Neural crest cell (in vitro differentiated cells): ENCODE data around the gene PWP2. TPM values are rescaled to one million over a fixed set of nuclear protein-coding genes. Genes with fewer than 3 reads are reported as not detected.
"Not testable (repeated sequence)": the region's sequence is repeated elsewhere in the genome, so short reads cannot be mapped to it uniquely, and the experiment has no call there.

Experiments used
- DNase-seq: peaks from one replicate; pipeline ENCODE4 v3.0.0; 2021; ENCODE audit warnings: low read depth, mixed read lengths, low spot score
- H3K27ac Mint-ChIP-seq: one replicate; pipeline ENCODE4 v1.8.0; 2021; ENCODE audit warnings: mild to moderate bottlenecking, mixed read lengths; ENCODE audit not compliant: unreplicated experiment
- H3K27me3 Mint-ChIP-seq: 2 replicates; pipeline ENCODE4 v1.8.0; 2021; ENCODE audit warnings: low read depth, mild to moderate bottlenecking, mixed read lengths
- H3K36me3 Mint-ChIP-seq: 2 replicates; pipeline ENCODE4 v1.8.0; 2021; ENCODE audit warnings: low read depth, mild to moderate bottlenecking, mixed read lengths
- H3K4me1 Mint-ChIP-seq: 2 replicates; pipeline ENCODE4 v1.8.0; 2021; ENCODE audit warnings: mixed read lengths
- H3K4me3 Mint-ChIP-seq: one replicate; pipeline ENCODE4 v1.8.0; 2021; ENCODE audit warnings: mild to moderate bottlenecking, mixed read lengths
- H3K9me3 Mint-ChIP-seq: 2 replicates; pipeline ENCODE4 v1.8.0; 2021; ENCODE audit warnings: mixed read lengths
- total RNA-seq: library from RNA; stranded (reverse); gene quantifications from 2 replicates; pipeline ENCODE4 v1.2.1, GENCODE V29; 2021

Gene PWP2
- total RNA-seq, 1 donor from 2014 or later: 4.0 TPM

DNA sequence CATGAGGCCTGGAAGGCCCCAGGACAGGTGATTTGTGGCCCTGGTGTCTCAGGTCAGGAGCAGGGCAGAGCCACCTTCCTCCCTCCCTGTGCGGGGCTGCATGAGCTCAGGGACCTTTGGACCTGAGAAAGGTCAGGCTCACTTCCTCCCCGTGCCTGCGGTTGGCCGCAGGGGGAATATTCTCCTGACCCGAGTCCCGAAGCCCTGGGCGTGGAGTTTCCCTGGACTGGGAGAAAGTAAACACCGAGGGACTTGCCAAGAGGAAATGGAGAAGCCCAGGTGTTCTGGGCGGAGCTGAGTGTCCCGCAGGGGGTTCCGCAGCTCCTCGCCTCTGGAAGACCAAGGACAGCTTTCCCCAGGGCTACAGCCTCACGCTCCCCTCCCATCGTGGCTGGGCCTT, 68.9 kb downstream of the PWP2 start:
- not testable (repeated sequence) for H3K4me1 Mint-ChIP-seq, H3K9me3 Mint-ChIP-seq, H3K27me3 Mint-ChIP-seq, DNase-seq, H3K4me3 Mint-ChIP-seq, H3K27ac Mint-ChIP-seq, H3K36me3 Mint-ChIP-seq

Other genes starting within 250 kb of the PWP2 start
- 37.3 and 40.3 TPM in 2 replicates for gene AGPAT3, start 242.2 kb upstream of the PWP2 start, total RNA-seq
- 35.1 and 36.7 TPM in 2 replicates for gene TRAPPC10, start 95.1 kb upstream of the PWP2 start, total RNA-seq
- gene GATD3, start 26.3 kb downstream of the PWP2 start, total RNA-seq: 13.7 and 17.4 TPM in 2 replicates
- gene ICOSLG, start 133.5 kb downstream of the PWP2 start, total RNA-seq: 0.07 and 0.09 TPM in 2 replicates
- not detected in 2 replicates for gene DNMT3L, start 154.5 kb downstream of the PWP2 start, total RNA-seq
- gene AIRE, start 178.5 kb downstream of the PWP2 start, total RNA-seq: not detected in 2 replicates
- gene PFKL, start 192.7 kb downstream of the PWP2 start, total RNA-seq: 94.7 and 96.1 TPM in 2 replicates
- 23.9 and 24.6 TPM in 2 replicates for gene CFAP410, start 232.0 kb downstream of the PWP2 start, total RNA-seq
- not detected in 2 replicates for gene TRPM2, start 246.2 kb downstream of the PWP2 start, total RNA-seq